Type B pancreatic cell (in vitro differentiated cells): ENCODE measurements around the gene C3AR1. TPM values are rescaled to one million over a fixed set of nuclear protein-coding genes. Genes with fewer than 3 reads are reported as not detected.
"Not testable (repeated sequence)": the region's sequence is repeated elsewhere in the genome, so short reads cannot be mapped to it uniquely, and the experiment has no call there.

Source experiments
- DNase-seq: peaks from one replicate; pipeline ENCODE4 v3.0.0; 2021; ENCODE audit warnings: mixed read lengths; ENCODE audit not compliant: unreplicated experiment; ENCODE audit errors: extremely low spot score
- H3K27ac Mint-ChIP-seq: 2 replicates; pipeline ENCODE4 v1.8.0; 2021; ENCODE audit warnings: mild to moderate bottlenecking, mixed read lengths
- H3K27me3 Mint-ChIP-seq: 2 replicates; pipeline ENCODE4 v1.8.0; 2021; ENCODE audit warnings: mixed read lengths
- H3K36me3 Mint-ChIP-seq: 2 replicates; pipeline ENCODE4 v1.8.0; 2021; ENCODE audit warnings: mixed read lengths
- H3K4me1 Mint-ChIP-seq: one replicate; pipeline ENCODE4 v1.8.0; 2021; ENCODE audit warnings: mixed read lengths; ENCODE audit not compliant: unreplicated experiment
- H3K4me3 Mint-ChIP-seq: 2 replicates; pipeline ENCODE4 v1.8.0; 2021; ENCODE audit warnings: mild to moderate bottlenecking, mixed read lengths
- H3K9me3 Mint-ChIP-seq: 2 replicates; pipeline ENCODE4 v1.8.0; 2021; ENCODE audit warnings: mixed read lengths
- CTCF ChIP-seq: fragments of 200-600 bp; sonication (generic); conservative IDR thresholded peaks from 2 replicates; pipeline ENCODE4 v1.5.0; 2021; ENCODE audit warnings: antibody characterized with exemption, mild to moderate bottlenecking
- long read RNA-seq: library from polyadenylated mRNA; unstranded; transcript quantifications from one replicate; pipeline ENCODE4 v2.0.0, GENCODE V29; 2020
- total RNA-seq: library from RNA; stranded (reverse); gene quantifications from 2 replicates; pipeline ENCODE4 v1.2.1, GENCODE V29; 2021; ENCODE audit warnings: low replicate concordance

C3AR1 gene
- not detected in 2 replicates for total RNA-seq
- long read RNA-seq = 0 reads

- Mint-ChIP-seq H3K4me3 (no peak within 1 kb of the TSS), H3K27me3 (no peaks in the 10 kb centered on the region), H3K9me3 (no peaks in the 10 kb centered on the region), H3K4me1 (no peaks in the 10 kb centered on the region), H3K36me3 (no peaks in the 10 kb centered on the region), H3K27ac (no peak within 1 kb of the TSS)
- no peak for TF ChIP-seq CTCF
- DNase-seq = no peak
Measured at GRCh38 chr12:8065991-8066594, at the start of gene C3AR1. Gene C3AR1, minus strand, starts transcription at chr12:8066359. Its CDS starts 6,174 bp downstream, at chr12:8060185.

GRCh38 chr12:8113117-8113516, 47.0 kb upstream of the C3AR1 start:
- not testable (repeated sequence) for H3K36me3 Mint-ChIP-seq, DNase-seq, H3K27ac Mint-ChIP-seq, H3K4me3 Mint-ChIP-seq, H3K4me1 Mint-ChIP-seq, H3K27me3 Mint-ChIP-seq, H3K9me3 Mint-ChIP-seq

GRCh38 chr12:8108808-8109398, 42.7 kb upstream of the C3AR1 start:
- Mint-ChIP-seq H3K4me1 (no peaks in the 10 kb centered on the region), H3K4me3 (no peak overlapping the region), H3K36me3 (peaks cover 15% of the 10 kb centered on the region), H3K27me3 (no peaks in the 10 kb centered on the region), H3K27ac (no peak overlapping the region), H3K9me3 (no peaks in the 10 kb centered on the region)
- peak; percentile 75 for DNase-seq
- TF ChIP-seq CTCF = peak; percentile 100

- H3K9me3 Mint-ChIP-seq = no peaks in the 10 kb centered on the region
- H3K27ac Mint-ChIP-seq = no peak overlapping the region
- no peak overlapping the region for H3K4me3 Mint-ChIP-seq
- no peaks in the 10 kb centered on the region for H3K27me3 Mint-ChIP-seq
- H3K4me1 Mint-ChIP-seq = no peaks in the 10 kb centered on the region
- peaks cover 52% of the 10 kb centered on the region for H3K36me3 Mint-ChIP-seq
- no peak for DNase-seq
- no peak for TF ChIP-seq CTCF
Measured at GRCh38 chr12:8099235-8099634, 33.1 kb upstream of the C3AR1 start.

- Mint-ChIP-seq H3K4me3 (no peak overlapping the region), H3K9me3 (no peaks in the 10 kb centered on the region), H3K27me3 (no peaks in the 10 kb centered on the region), H3K4me1 (no peaks in the 10 kb centered on the region), H3K36me3 (peaks cover 68% of the 10 kb centered on the region), H3K27ac (no peak overlapping the region)
- TF ChIP-seq CTCF = no peak
- no peak for DNase-seq
Measured at GRCh38 chr12:8096281-8096915, 30.2 kb upstream of the C3AR1 start.

GRCh38 chr12:8093291-8093690, 27.1 kb upstream of the C3AR1 start:
- Mint-ChIP-seq H3K9me3 (no peaks in the 10 kb centered on the region), H3K27ac (no peak overlapping the region), H3K4me1 (no peaks in the 10 kb centered on the region), H3K4me3 (no peak overlapping the region), H3K36me3 (peaks cover 69% of the 10 kb centered on the region), H3K27me3 (no peaks in the 10 kb centered on the region)
- TF ChIP-seq CTCF = no peak
- no peak for DNase-seq
